ENCODE measurements around the gene NAMPT.

The NAMPT gene

DNA sequence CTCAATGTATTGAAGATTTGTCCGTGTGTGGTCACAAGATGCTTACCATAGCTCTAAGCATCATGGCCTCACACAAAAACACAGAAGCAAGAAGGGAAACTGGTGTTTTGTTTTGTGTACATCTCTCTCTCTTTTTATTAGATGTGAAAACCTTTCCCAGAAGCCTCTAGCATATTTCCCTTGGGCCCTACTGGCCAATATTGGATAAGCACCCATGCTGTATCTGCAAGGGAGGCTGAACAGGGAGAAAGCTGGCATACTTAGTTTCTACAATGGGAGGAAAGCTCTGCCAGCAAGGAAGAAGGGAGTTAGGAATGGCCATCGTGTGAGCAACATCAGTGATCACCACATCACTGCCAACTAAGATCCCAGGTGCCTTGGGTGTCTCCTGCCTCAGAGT is 9.6 kb upstream of the NAMPT start:
- Histone ChIP-seq H3K36me3 (no peaks in the 10 kb centered on the region), H3K4me3 (ENCODE audit: low read depth in 1 of 2, low read length in 1 of 2) (no peak overlapping the region), H3K9me3 (no peaks in the 10 kb centered on the region), H3K4me1 (ENCODE audit: control insufficient read depth in 1 of 2, insufficient read depth in 1 of 2, low read depth in 1 of 2, low read length in 1 of 2) (peaks cover 21 to 34% of the 10 kb centered on the region in 2 experiments), H3K27me3 (no peaks in the 10 kb centered on the region), H3K27ac (no peak overlapping the region)
- TF ChIP-seq, protein P1, sequence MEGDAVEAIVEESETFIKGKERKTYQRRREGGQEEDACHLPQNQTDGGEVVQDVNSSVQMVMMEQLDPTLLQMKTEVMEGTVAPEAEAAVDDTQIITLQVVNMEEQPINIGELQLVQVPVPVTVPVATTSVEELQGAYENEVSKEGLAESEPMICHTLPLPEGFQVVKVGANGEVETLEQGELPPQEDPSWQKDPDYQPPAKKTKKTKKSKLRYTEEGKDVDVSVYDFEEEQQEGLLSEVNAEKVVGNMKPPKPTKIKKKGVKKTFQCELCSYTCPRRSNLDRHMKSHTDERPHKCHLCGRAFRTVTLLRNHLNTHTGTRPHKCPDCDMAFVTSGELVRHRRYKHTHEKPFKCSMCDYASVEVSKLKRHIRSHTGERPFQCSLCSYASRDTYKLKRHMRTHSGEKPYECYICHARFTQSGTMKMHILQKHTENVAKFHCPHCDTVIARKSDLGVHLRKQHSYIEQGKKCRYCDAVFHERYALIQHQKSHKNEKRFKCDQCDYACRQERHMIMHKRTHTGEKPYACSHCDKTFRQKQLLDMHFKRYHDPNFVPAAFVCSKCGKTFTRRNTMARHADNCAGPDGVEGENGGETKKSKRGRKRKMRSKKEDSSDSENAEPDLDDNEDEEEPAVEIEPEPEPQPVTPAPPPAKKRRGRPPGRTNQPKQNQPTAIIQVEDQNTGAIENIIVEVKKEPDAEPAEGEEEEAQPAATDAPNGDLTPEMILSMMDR (IDR thresholded peaks at IDR 0.05): peak; percentile 21

GRCh38 chr7:106291247-106291646 is 6.5 kb upstream of the NAMPT start:
- Histone ChIP-seq H3K9me3 (no peaks in the 10 kb centered on the region), H3K27ac (peak overlapping the region; percentile 72), H3K27me3 (no peaks in the 10 kb centered on the region), H3K4me1 (ENCODE audit: control insufficient read depth in 1 of 2, insufficient read depth in 1 of 2, low read depth in 1 of 2, low read length in 1 of 2) (peaks cover 25 to 38% of the 10 kb centered on the region in 2 experiments), H3K4me3 (ENCODE audit: low read depth in 1 of 2, low read length in 1 of 2) (no peak overlapping the region), H3K36me3 (no peaks in the 10 kb centered on the region)
- TF ChIP-seq, protein P1 (IDR thresholded peaks at IDR 0.05): no peak

GRCh38 chr7:106290319-106290718 is 5.5 kb upstream of the NAMPT start:
- Histone ChIP-seq H3K4me3 (ENCODE audit: low read depth in 1 of 2, low read length in 1 of 2) (no peak overlapping the region), H3K36me3 (no peaks in the 10 kb centered on the region), H3K27ac (peak overlapping the region; percentile 72), H3K9me3 (no peaks in the 10 kb centered on the region), H3K27me3 (no peaks in the 10 kb centered on the region), H3K4me1 (ENCODE audit: control insufficient read depth in 1 of 2, insufficient read depth in 1 of 2, low read depth in 1 of 2, low read length in 1 of 2) (peaks cover 30 to 42% of the 10 kb centered on the region in 2 experiments)
- TF ChIP-seq, protein P1 (IDR thresholded peaks at IDR 0.05): no peak

GRCh38 chr7:106289848-106290247 is 5.1 kb upstream of the NAMPT start:
- H3K27me3 ChIP-seq: no peaks in the 10 kb centered on the region
- no peak overlapping the region for H3K4me3 ChIP-seq (ENCODE audit: low read depth in 1 of 2, low read length in 1 of 2)
- TF ChIP-seq, protein P1 (IDR thresholded peaks at IDR 0.05): no peak
- peaks cover 30 to 42% of the 10 kb centered on the region in 2 experiments for H3K4me1 ChIP-seq (ENCODE audit: control insufficient read depth in 1 of 2, insufficient read depth in 1 of 2, low read depth in 1 of 2, low read length in 1 of 2)
- peak overlapping the region; percentile 72 for H3K27ac ChIP-seq
- no peaks in the 10 kb centered on the region for H3K36me3 ChIP-seq
- no peaks in the 10 kb centered on the region for H3K9me3 ChIP-seq

DNA sequence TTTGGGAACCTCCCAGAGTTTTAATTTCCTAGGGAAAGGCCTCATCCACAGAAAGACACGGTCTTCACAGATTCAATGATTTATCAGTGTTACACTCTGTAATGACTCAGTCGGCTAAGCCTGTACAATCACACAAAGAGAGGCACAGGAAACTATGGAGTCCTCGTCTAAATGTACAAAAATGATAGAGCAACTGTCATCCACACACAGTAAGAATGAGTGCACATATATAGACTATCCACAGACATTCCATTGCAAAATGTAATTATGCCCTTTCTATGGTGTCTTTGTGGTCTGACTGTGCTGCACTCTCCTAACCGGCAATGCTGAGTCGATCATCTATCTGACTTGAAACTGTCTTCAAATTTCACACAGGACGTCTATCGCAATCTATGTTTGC is 3.5 kb upstream of the NAMPT start:
- H3K4me1 ChIP-seq (ENCODE audit: control insufficient read depth in 1 of 2, insufficient read depth in 1 of 2, low read depth in 1 of 2, low read length in 1 of 2): peaks cover 29 to 36% of the 10 kb centered on the region in 2 experiments
- H3K9me3 ChIP-seq: no peaks in the 10 kb centered on the region
- H3K27ac ChIP-seq: no peak overlapping the region
- no peaks in the 10 kb centered on the region for H3K27me3 ChIP-seq
- TF ChIP-seq, protein P1 (IDR thresholded peaks at IDR 0.05): no peak
- H3K36me3 ChIP-seq: peaks cover 4% of the 10 kb centered on the region
- H3K4me3 ChIP-seq (ENCODE audit: low read depth in 1 of 2, low read length in 1 of 2): no peak overlapping the region

- Histone ChIP-seq H3K9me3 (no peaks in the 10 kb centered on the region), H3K27me3 (no peaks in the 10 kb centered on the region), H3K27ac (no peak overlapping the region), H3K36me3 (peaks cover 8% of the 10 kb centered on the region), H3K4me3 (ENCODE audit: low read depth in 1 of 2, low read length in 1 of 2) (no peak overlapping the region), H3K4me1 (ENCODE audit: control insufficient read depth in 1 of 2, insufficient read depth in 1 of 2, low read depth in 1 of 2, low read length in 1 of 2) (peaks cover 25 to 31% of the 10 kb centered on the region in 2 experiments)
- TF ChIP-seq, protein P1 (IDR thresholded peaks at IDR 0.05): no peak
Observed at GRCh38 chr7:106287786-106288185, 3.0 kb upstream of the NAMPT start.

Data from neutrophil (primary cell).